K562 (cell line): Measurements from ENCODE around the gene SELENOM. TPM values are rescaled to one million over a fixed set of nuclear protein-coding genes. Genes with fewer than 3 reads are reported as not detected.

Source experiments
- ARID4B ChIP-seq: sonication (generic); formaldehyde crosslinking; IDR thresholded peaks from 2 replicates; pipeline ENCODE4 v1.8.0; 2022; ENCODE audit warnings: mild to moderate bottlenecking, missing genetic modification reagents
- ATF3 ChIP-seq, 2 experiments: fragments of 450-650 bp in 1 of 2; sonication (generic) in 1 of 2; formaldehyde crosslinking in 1 of 2; IDR thresholded peaks in 1 of 2; conservative IDR thresholded peaks in 1 of 2; 2 replicates each; pipeline versions ENCODE4 v1.6.1 to v1.8.1; 2016 to 2023; ENCODE audit warnings: mild to moderate bottlenecking in 2 of 2, moderate library complexity in 2 of 2, inconsistent platforms in 1 of 2, missing genetic modification reagents in 1 of 2
- ATF7 ChIP-seq: fragments of 450-650 bp; IDR thresholded peaks from 2 replicates; pipeline ENCODE4 v1.7.1; 2014; ENCODE audit warnings: mild to moderate bottlenecking, moderate library complexity
- BCOR ChIP-seq: fragments of 450-650 bp; IDR thresholded peaks from 2 replicates; pipeline ENCODE4 v1.6.1; 2016
- CREB1 ChIP-seq, 2 experiments: sonication (generic) in 1 of 2; formaldehyde crosslinking in 1 of 2; IDR thresholded peaks; 2 replicates each; pipeline versions ENCODE4 v1.6.1 to v1.8.0; 2012 to 2022; ENCODE audit warnings: inconsistent platforms in 1 of 2, mild to moderate bottlenecking in 1 of 2, missing genetic modification reagents in 1 of 2, moderate library complexity in 1 of 2
- CREM ChIP-seq: IDR thresholded peaks from 2 replicates; pipeline ENCODE4 v1.6.1; 2014; ENCODE audit warnings: antibody characterized with exemption, low read depth
- CTCFL ChIP-seq: IDR thresholded peaks from 2 replicates; pipeline ENCODE4 v1.6.1; 2011; ENCODE audit warnings: borderline replicate concordance, low read depth, mild to moderate bottlenecking, moderate library complexity, low read length; ENCODE audit not compliant: insufficient read depth, poor library complexity, severe bottlenecking
- E2F4 ChIP-seq: sonication (generic); formaldehyde crosslinking; IDR thresholded peaks from 2 replicates; pipeline ENCODE4 v1.8.0; 2022; ENCODE audit warnings: mild to moderate bottlenecking, low read depth, missing genetic modification reagents
- FOXA1 ChIP-seq: fragments of 450-650 bp; IDR thresholded peaks from 2 replicates; pipeline ENCODE4 v1.6.1; 2016; ENCODE audit warnings: mild to moderate bottlenecking, borderline replicate concordance
- FOXK1 ChIP-seq: sonication (generic); formaldehyde crosslinking; IDR thresholded peaks from 2 replicates; pipeline ENCODE4 v1.8.0; 2022; ENCODE audit warnings: missing genetic modification reagents, mild to moderate bottlenecking, borderline replicate concordance
- KDM1A ChIP-seq, 2 experiments: fragments of 450-650 bp; IDR thresholded peaks; 2 replicates each; pipeline ENCODE4 v1.6.1; 2016; ENCODE audit warnings: mild to moderate bottlenecking in 2 of 2
- MITF ChIP-seq: IDR thresholded peaks from 2 replicates; pipeline ENCODE4 v1.6.1; 2014; ENCODE audit warnings: antibody characterized with exemption
- NONO ChIP-seq, 2 experiments: fragments of 200-400 bp in 1 of 2; fragments of 450-650 bp in 1 of 2; formaldehyde crosslinking in 1 of 2; IDR thresholded peaks; 2 replicates each; pipeline ENCODE4 v1.6.1; 2017; ENCODE audit warnings: low read depth in 2 of 2, mild to moderate bottlenecking in 2 of 2, moderate library complexity in 2 of 2, low read length in 1 of 2
- ZKSCAN1 ChIP-seq: fragments of 150-350 bp; IDR thresholded peaks from 2 replicates; pipeline ENCODE4 v1.6.1; 2016; ENCODE audit warnings: low read depth, low read length
- ZNF12 ChIP-seq: sonication (generic); formaldehyde crosslinking; IDR thresholded peaks from 2 replicates; pipeline ENCODE4 v1.4.0; 2020; ENCODE audit warnings: mild to moderate bottlenecking, missing genetic modification reagents
- ZNF174 ChIP-seq: fragments of 250-450 bp; sonication (Bioruptor Pico); IDR thresholded peaks from 2 replicates; pipeline ENCODE4 v1.4.0; 2020; ENCODE audit warnings: mild to moderate bottlenecking
- ZNF586 ChIP-seq: fragments of 450-650 bp; formaldehyde crosslinking; conservative IDR thresholded peaks from 2 replicates; pipeline ENCODE4 v1.4.0; 2020; ENCODE audit warnings: mild to moderate bottlenecking, moderate library complexity
- polyA plus RNA-seq, 8 experiments: library from polyadenylated mRNA; depleted of rRNA in 4 of 8; stranded (reverse) in 5 of 8; unstranded in 3 of 8; fragments of >200 nt; fragmentation: Nextera tagmentation in 2 of 8; fragmentation: Illumina TruSeq in 1 of 8; extraction: Ambion mirVana in 2 of 8; extraction: Trizol in 1 of 8; gene quantifications; 2 replicates each; pipeline versions ENCODE4 v1.2.1 to v1.2.3, GENCODE V29; 2011 to 2014; ENCODE audit warnings: inconsistent platforms in 1 of 8, missing spikeins in 1 of 8
- total RNA-seq, 7 experiments: library from RNA; depleted of rRNA in 6 of 7; stranded (reverse); fragments of >200 nt in 6 of 7; fragmentation: Illumina TruSeq in 2 of 7; extraction: Trizol in 2 of 7; gene quantifications; 2 replicates each; pipeline versions ENCODE4 v1.2.1 to v1.2.3, GENCODE V29; 2011 to 2021; ENCODE audit warnings: low replicate concordance in 1 of 7

SELENOM gene
- total and polyA plus RNA-seq, 9 of the 15 experiments (the other 6 are each of a cell fraction or from before 2014, with no cell fraction given), result 1.2 to 10.6 (median 3.7) TPM

- TF ChIP-seq E2F4 (CRISPR knock-in tag) (no peak), BCOR (peak; percentile 86), ZNF586 (CRISPR knock-in tag) (no peak), KDM1A (IDR thresholded peaks at IDR 0.05) (peak in 1 of 2 experiments; percentile 23; a peak in 1 of 4 replicates), CREB1 (IDR thresholded peaks at IDR 0.05) (peak; percentile 63), CREB1 (CRISPR knock-in tag; IDR thresholded peaks at IDR 0.05) (peak; percentile 34; the same call in 1 of the 2 replicates), ATF3 (IDR thresholded peaks at IDR 0.05) (peak; percentile 80), ATF3 (CRISPR knock-in tag; conservative IDR thresholded peaks at IDR 0.05) (no peak), FOXA1 (no peak), ARID4B (no peak), CREM (peak; percentile 59), ZKSCAN1 (no peak), ATF7 (peak; percentile 47; the same call in 1 of the 2 replicates), CTCFL (no peak), ZNF174 (CRISPR knock-in tag) (no peak), NONO (IDR thresholded peaks at IDR 0.05; ENCODE audit: low read depth in 2 of 2, low read length in 1 of 2) (no peak), MITF (no peak), ZNF12 (no peak), FOXK1 (CRISPR knock-in tag) (no peak)
Observed at GRCh38 chr22:31055635-31056159, 51.7 kb downstream of the SELENOM start (continued).
